ENCODE results near the gene DTX3L.

DNA sequence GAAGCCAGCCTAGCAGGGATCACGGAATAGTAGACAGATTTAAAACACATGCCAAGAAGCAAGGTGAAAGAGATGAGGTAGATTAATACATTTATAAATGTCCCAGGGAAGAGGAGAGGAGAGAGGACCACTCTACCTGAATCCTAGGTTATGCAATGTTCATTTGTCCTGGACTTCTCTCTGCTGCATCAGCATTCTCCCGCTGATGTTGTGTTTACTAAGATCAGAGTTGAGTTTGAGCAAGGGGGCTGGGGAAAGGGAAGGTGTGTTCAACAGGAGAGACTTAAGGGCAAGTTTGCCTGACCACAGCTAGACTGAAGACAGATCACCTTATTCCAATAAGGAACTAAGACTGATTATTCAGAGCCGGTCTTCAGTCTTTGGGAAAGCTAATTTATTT, 48.3 kb upstream of the DTX3L start:
- TF ChIP-seq EED (CRISPR knock-in tag; IDR thresholded peaks at IDR 0.05) (no peak), U2AF1 (optimal IDR thresholded peaks at IDR 0.05; ENCODE audit: low read depth, low read length) (no peak), DNMT1 (CRISPR knock-in tag; IDR thresholded peaks at IDR 0.05) (no peak), JUND (CRISPR knock-in tag; IDR thresholded peaks at IDR 0.05) (no peak), POLR2A (IDR thresholded peaks at IDR 0.05; ENCODE audit: insufficient read depth in 1 of 2, low read depth in 2 of 2, low read length in 2 of 2) (no peak), NCOA5 (CRISPR knock-in tag; IDR thresholded peaks at IDR 0.05) (no peak)
- TF ChIP-seq, protein P1, sequence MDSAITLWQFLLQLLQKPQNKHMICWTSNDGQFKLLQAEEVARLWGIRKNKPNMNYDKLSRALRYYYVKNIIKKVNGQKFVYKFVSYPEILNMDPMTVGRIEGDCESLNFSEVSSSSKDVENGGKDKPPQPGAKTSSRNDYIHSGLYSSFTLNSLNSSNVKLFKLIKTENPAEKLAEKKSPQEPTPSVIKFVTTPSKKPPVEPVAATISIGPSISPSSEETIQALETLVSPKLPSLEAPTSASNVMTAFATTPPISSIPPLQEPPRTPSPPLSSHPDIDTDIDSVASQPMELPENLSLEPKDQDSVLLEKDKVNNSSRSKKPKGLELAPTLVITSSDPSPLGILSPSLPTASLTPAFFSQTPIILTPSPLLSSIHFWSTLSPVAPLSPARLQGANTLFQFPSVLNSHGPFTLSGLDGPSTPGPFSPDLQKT (CRISPR knock-in tag; IDR thresholded peaks at IDR 0.05; ENCODE audit: borderline replicate concordance): no peak

Measured in HepG2 (cell line).